K562 (cell line): ENCODE results near the gene ATP10B. TPM values are rescaled to one million over a fixed set of nuclear protein-coding genes. Genes with fewer than 3 reads are reported as not detected.

Source experiments
- ATAC-seq: fragments of 200-7000 bp; cut with Tn5 transposase; 3 replicates; pipeline ENCODE4 v1.9.1; 2020; ENCODE audit warnings: moderate library complexity
- BruUV-seq: library from RNA; stranded (reverse); fragments of 400-500 nt; replicated peaks from 2 replicates; lab custom pipeline; 2021; lab: Mats Ljungman, UMichigan
- CTCF ChIA-PET: fragments of 300-600 bp; formaldehyde crosslinking; extraction: SDS; loops from one replicate; lab custom pipeline; 2021; ENCODE audit warnings: low intra/inter-chr PET ratio; lab: Yijun Ruan, JAX
- POLR2A ChIA-PET: fragments of 300-600, 350-650 bp; sonication (Branson Sonifier 250); formaldehyde crosslinking; extraction: SDS; loops from one replicate; lab custom pipeline; 2021; ENCODE audit warnings: antibody characterized with exemption, inconsistent platforms; lab: Yijun Ruan, JAX
- DNase-seq, 4 experiments: peaks; one replicate each; pipeline versions ENCODE4 v3.0.0 to v3.0.0-alpha.2; 2011 to 2018; ENCODE audit warnings: low spot score in 3 of 4, mixed read lengths in 3 of 4; ENCODE audit errors: extremely low read depth in 1 of 4
- FAIRE-seq: peaks from 2 replicates; lab custom pipeline; 2011; peaks lifted over from hg19 to GRCh38; lab: Jason Lieb, UNC
- H2AFZ ChIP-seq: 2 replicates; pipeline ENCODE4 v1.6.0; 2011; ENCODE audit warnings: low read depth, low read length, control low read depth, inconsistent platforms
- H3K27ac ChIP-seq: fragments of 200-600 bp; 3 replicates; pipeline ENCODE4 v1.8.0; 2011; ENCODE audit warnings: low read depth, mild to moderate bottlenecking, control low read depth, inconsistent platforms, low read length, moderate library complexity, mixed read lengths; ENCODE audit errors: extremely low read depth
- H3K27me3 ChIP-seq, 2 experiments: fragments of 300-600 bp in 1 of 2; 2 replicates in 1 of 2; 3 replicates in 1 of 2; pipeline versions ENCODE4 v1.6.0 to v1.8.0; 2011; ENCODE audit warnings: inconsistent platforms in 2 of 2, low read length in 2 of 2, mild to moderate bottlenecking in 1 of 2, mixed read lengths in 1 of 2, moderate library complexity in 1 of 2; ENCODE audit not compliant: control insufficient read depth in 2 of 2, insufficient read depth in 2 of 2
- H3K36me3 ChIP-seq: fragments of 300-600 bp; 3 replicates; pipeline ENCODE4 v1.8.0; 2011; ENCODE audit warnings: mild to moderate bottlenecking, low read length, inconsistent platforms; ENCODE audit not compliant: control insufficient read depth, insufficient read depth
- H3K4me1 ChIP-seq, 2 experiments: fragments of 200-600 bp in 1 of 2; replicated peaks in 1 of 2; 2 replicates in 1 of 2; 3 replicates in 1 of 2; pipeline versions ENCODE4 v1.5.1 to v1.8.0; 2011; ENCODE audit warnings: inconsistent platforms in 2 of 2, low read length in 2 of 2, mild to moderate bottlenecking in 1 of 2, mixed read lengths in 1 of 2, moderate library complexity in 1 of 2; ENCODE audit not compliant: control insufficient read depth in 2 of 2, insufficient read depth in 2 of 2
- H3K4me2 ChIP-seq: 2 replicates; pipeline ENCODE4 v1.6.1; 2011; ENCODE audit warnings: low read length, control low read depth, inconsistent platforms, mixed read lengths; ENCODE audit not compliant: insufficient read depth
- H3K4me3 ChIP-seq: fragments of 200-600 bp; sonication (generic), shearing (Covaris generic); 2 replicates; pipeline ENCODE4 v1.5.1; 2016; ENCODE audit warnings: control low read depth, inconsistent platforms
- H3K79me2 ChIP-seq: fragments of 200-600 bp; 3 replicates; pipeline ENCODE4 v1.8.0; 2011; ENCODE audit warnings: low read length, inconsistent platforms; ENCODE audit not compliant: control insufficient read depth, insufficient read depth
- H3K9ac ChIP-seq, 2 experiments: 2 replicates each; pipeline versions ENCODE4 v1.6.0 to v1.6.1; 2011; ENCODE audit warnings: low read depth in 2 of 2, low read length in 2 of 2, control low read depth in 1 of 2, inconsistent platforms in 1 of 2, mild to moderate bottlenecking in 1 of 2, mixed read lengths in 1 of 2; ENCODE audit not compliant: insufficient read depth in 1 of 2
- H3K9me1 ChIP-seq: one replicate; pipeline ENCODE4 v1.6.0; 2011; ENCODE audit warnings: inconsistent platforms, mild to moderate bottlenecking, low read length, moderate library complexity; ENCODE audit not compliant: control insufficient read depth, insufficient read depth
- H3K9me3 ChIP-seq: replicated peaks from 2 replicates; pipeline ENCODE4 v1.5.1; 2011; ENCODE audit warnings: low read depth, low read length, inconsistent platforms; ENCODE audit not compliant: control insufficient read depth, insufficient read depth
- H4K20me1 ChIP-seq: replicated peaks from 2 replicates; pipeline ENCODE4 v1.6.1; 2011; ENCODE audit warnings: low read length, inconsistent platforms, mixed read lengths; ENCODE audit not compliant: control insufficient read depth, insufficient read depth
- ETV6 ChIP-seq, 3 experiments: fragments of 150-350 bp in 1 of 3; sonication (generic) in 1 of 3; formaldehyde crosslinking in 1 of 3; IDR thresholded peaks; 2 replicates each; pipeline versions ENCODE4 v1.6.1 to v1.8.0; 2014 to 2022; ENCODE audit warnings: borderline replicate concordance in 2 of 3, low read depth in 2 of 3, antibody characterized with exemption in 1 of 3, low read length in 1 of 3, mild to moderate bottlenecking in 1 of 3, missing genetic modification reagents in 1 of 3
- ZNF212 ChIP-seq: fragments of 450-650 bp; formaldehyde crosslinking; IDR thresholded peaks from 2 replicates; pipeline ENCODE4 v1.4.0; 2020; ENCODE audit warnings: mild to moderate bottlenecking
- ZNF217 ChIP-seq: sonication (generic); formaldehyde crosslinking; IDR thresholded peaks from 2 replicates; pipeline ENCODE4 v1.8.0; 2022; ENCODE audit warnings: mild to moderate bottlenecking, missing genetic modification reagents
- ZNF764 ChIP-seq: fragments of 250-450 bp; sonication (Bioruptor Pico); IDR thresholded peaks from 2 replicates; pipeline ENCODE4 v1.4.0; 2020; ENCODE audit warnings: low read depth, mild to moderate bottlenecking, moderate library complexity
- WGBS: fragments of 100-300 bp; shearing (Covaris generic); methylation state at CpG from one replicate; pipeline ENCODE4 v1.1.6; 2016; ENCODE audit warnings: low coverage, mixed read lengths; ENCODE audit not compliant: insufficient coverage; ENCODE audit errors: missing lambda C conversion rate; 5-methylcytosine and 5-hydroxymethylcytosine counted together
- in situ Hi-C: fragments of 300-500 bp; cut with MboI; formaldehyde crosslinking; loops from 4 replicates; pipeline ENCODE4 v1.15.0; 2018; ENCODE audit warnings: inconsistent platforms, mixed read lengths
- intact Hi-C: fragments of 100-400 bp; cut with micrococcal nuclease; formaldehyde crosslinking; loops from 2 replicates; pipeline ENCODE4 v1.14.2; 2022
- polyA plus RNA-seq, 8 experiments: library from polyadenylated mRNA; depleted of rRNA in 4 of 8; stranded (reverse) in 5 of 8; unstranded in 3 of 8; fragments of >200 nt; fragmentation: Nextera tagmentation in 2 of 8; fragmentation: Illumina TruSeq in 1 of 8; extraction: Ambion mirVana in 2 of 8; extraction: Trizol in 1 of 8; gene quantifications; 2 replicates each; pipeline versions ENCODE4 v1.2.1 to v1.2.3, GENCODE V29; 2011 to 2014; ENCODE audit warnings: inconsistent platforms in 1 of 8, missing spikeins in 1 of 8
- total RNA-seq, 7 experiments: library from RNA; depleted of rRNA in 6 of 7; stranded (reverse); fragments of >200 nt in 6 of 7; fragmentation: Illumina TruSeq in 2 of 7; extraction: Trizol in 2 of 7; gene quantifications; 2 replicates each; pipeline versions ENCODE4 v1.2.1 to v1.2.3, GENCODE V29; 2011 to 2021; ENCODE audit warnings: low replicate concordance in 1 of 7
- TF ChIP-seq, protein P1 (sequence below): fragments of 450-650 bp; IDR thresholded peaks from 2 replicates; pipeline ENCODE4 v1.7.1; 2018; ENCODE audit warnings: mild to moderate bottlenecking, low read depth; ENCODE audit not compliant: partially characterized antibody
- TF ChIP-seq, protein P2 (sequence below): fragments of 250-450 bp; sonication (Bioruptor Pico); IDR thresholded peaks from 2 replicates; pipeline ENCODE4 v1.9.0; 2021; ENCODE audit warnings: mild to moderate bottlenecking, inconsistent platforms

The ATP10B gene
- total and polyA plus RNA-seq, 9 of the 15 experiments (the other 6 are each of a cell fraction or from before 2014, with no cell fraction given), result 0.04 TPM; not detected in 8

DNA sequence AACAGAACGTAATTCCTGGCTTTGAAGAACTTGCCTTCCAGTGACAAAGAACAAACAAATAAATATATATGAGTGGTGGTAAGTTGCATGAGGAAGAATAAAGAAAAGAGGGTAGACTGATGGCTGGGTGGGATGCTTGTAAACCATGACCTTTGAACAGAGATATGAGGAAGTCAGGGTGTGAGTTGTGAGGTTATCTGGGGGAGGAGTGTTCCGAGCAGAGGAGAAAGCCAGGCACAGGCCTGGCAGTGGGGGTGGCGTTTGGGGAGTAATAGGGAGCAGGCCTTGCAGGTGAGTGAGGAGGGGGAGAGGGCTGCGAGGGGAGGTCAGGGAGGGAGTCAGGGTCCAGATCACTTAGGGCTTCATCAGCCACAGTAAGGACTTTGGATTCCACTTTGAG is 217.0 kb downstream of the ATP10B start (continued):
- TF ChIP-seq, protein P1, sequence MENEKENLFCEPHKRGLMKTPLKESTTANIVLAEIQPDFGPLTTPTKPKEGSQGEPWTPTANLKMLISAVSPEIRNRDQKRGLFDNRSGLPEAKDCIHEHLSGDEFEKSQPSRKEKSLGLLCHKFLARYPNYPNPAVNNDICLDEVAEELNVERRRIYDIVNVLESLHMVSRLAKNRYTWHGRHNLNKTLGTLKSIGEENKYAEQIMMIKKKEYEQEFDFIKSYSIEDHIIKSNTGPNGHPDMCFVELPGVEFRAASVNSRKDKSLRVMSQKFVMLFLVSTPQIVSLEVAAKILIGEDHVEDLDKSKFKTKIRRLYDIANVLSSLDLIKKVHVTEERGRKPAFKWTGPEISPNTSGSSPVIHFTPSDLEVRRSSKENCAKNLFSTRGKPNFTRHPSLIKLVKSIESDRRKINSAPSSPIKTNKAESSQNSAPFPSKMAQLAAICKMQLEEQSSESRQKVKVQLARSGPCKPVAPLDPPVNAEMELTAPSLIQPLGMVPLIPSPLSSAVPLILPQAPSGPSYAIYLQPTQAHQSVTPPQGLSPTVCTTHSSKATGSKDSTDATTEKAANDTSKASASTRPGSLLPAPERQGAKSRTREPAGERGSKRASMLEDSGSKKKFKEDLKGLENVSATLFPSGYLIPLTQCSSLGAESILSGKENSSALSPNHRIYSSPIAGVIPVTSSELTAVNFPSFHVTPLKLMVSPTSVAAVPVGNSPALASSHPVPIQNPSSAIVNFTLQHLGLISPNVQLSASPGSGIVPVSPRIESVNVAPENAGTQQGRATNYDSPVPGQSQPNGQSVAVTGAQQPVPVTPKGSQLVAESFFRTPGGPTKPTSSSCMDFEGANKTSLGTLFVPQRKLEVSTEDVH, result no peak
- TF ChIP-seq ZNF212 (CRISPR knock-in tag) (no peak), ZNF217 (CRISPR knock-in tag) (no peak)

DNA sequence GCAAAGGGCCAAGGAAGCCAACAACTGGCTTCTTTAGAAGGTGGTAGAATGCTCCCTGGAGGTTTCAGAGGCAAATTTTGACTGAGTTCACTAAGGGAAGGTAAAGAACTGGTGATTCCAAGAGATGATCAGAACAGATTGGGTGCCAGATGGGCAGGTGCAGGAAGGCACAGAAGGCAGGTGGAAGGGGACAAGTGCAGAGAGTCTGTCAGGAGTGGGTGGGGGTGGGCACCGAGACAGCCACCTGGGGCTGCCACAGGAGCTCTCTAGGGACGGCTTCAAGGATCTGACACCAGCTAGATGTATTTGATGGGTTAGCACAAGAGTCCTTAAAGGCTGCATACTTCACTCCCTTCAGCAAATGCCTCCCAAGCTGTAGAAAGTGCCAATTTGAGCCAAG is 223.0 kb downstream of the ATP10B start:
- Histone ChIP-seq H3K79me2 (no peaks in the 10 kb centered on the region), H4K20me1 (no peaks in the 10 kb centered on the region), H3K9ac (no peak overlapping the region), H2AFZ (no peak overlapping the region), H3K4me1 (no peaks in the 10 kb centered on the region), H3K9me1 (no peaks in the 10 kb centered on the region), H3K36me3 (no peaks in the 10 kb centered on the region), H3K27me3 (no peaks in the 10 kb centered on the region), H3K4me3 (no peak overlapping the region), H3K9me3 (no peaks in the 10 kb centered on the region), H3K27ac (no peak overlapping the region), H3K4me2 (no peak overlapping the region)
- FAIRE-seq, result no peak
- DNase-seq, result no peak
- intact Hi-C loops, result no loop called here
- ATAC-seq, result no peak
- in situ Hi-C loops, result no loop called here
- WGBS, result 0% methylated on average over 2 of the region's 2 CpGs
- TF ChIP-seq, protein P2, sequence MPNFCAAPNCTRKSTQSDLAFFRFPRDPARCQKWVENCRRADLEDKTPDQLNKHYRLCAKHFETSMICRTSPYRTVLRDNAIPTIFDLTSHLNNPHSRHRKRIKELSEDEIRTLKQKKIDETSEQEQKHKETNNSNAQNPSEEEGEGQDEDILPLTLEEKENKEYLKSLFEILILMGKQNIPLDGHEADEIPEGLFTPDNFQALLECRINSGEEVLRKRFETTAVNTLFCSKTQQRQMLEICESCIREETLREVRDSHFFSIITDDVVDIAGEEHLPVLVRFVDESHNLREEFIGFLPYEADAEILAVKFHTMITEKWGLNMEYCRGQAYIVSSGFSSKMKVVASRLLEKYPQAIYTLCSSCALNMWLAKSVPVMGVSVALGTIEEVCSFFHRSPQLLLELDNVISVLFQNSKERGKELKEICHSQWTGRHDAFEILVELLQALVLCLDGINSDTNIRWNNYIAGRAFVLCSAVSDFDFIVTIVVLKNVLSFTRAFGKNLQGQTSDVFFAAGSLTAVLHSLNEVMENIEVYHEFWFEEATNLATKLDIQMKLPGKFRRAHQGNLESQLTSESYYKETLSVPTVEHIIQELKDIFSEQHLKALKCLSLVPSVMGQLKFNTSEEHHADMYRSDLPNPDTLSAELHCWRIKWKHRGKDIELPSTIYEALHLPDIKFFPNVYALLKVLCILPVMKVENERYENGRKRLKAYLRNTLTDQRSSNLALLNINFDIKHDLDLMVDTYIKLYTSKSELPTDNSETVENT (CRISPR knock-in tag), result no peak
- TF ChIP-seq ETV6 (IDR thresholded peaks at IDR 0.05; ENCODE audit: borderline replicate concordance in 1 of 2, low read depth in 2 of 2, low read length in 1 of 2) (no peak), ETV6 (CRISPR knock-in tag; IDR thresholded peaks at IDR 0.05; ENCODE audit: borderline replicate concordance) (no peak), ZNF764 (CRISPR knock-in tag) (no peak)
- POLR2A ChIA-PET, result no interaction called here
- CTCF ChIA-PET, result no interaction called here
- BruUV-seq, result no TSS peak
